WTC11 (cell line): ENCODE results near the gene FNDC5. TPM values are rescaled to one million over a fixed set of nuclear protein-coding genes. Genes with fewer than 3 reads are reported as not detected.

Experiments
- ATAC-seq: fragments of 200-7000 bp; cut with Tn5 transposase; 2 replicates; pipeline ENCODE4 v1.10.0; 2021; ENCODE audit warnings: mild to moderate bottlenecking, moderate library complexity
- CTCF ChIA-PET: fragments of 300-600 bp; sonication (Branson Sonifier 250); formaldehyde crosslinking; loops from one replicate; lab custom pipeline; 2021; ENCODE audit warnings: antibody characterized with exemption; lab: Charles Lee
- POLR2A ChIA-PET: fragments of 350-600 bp; sonication (Branson Sonifier 250); formaldehyde crosslinking; loops from one replicate; lab custom pipeline; 2021; ENCODE audit warnings: antibody characterized with exemption; lab: Charles Lee
- DNase-seq: peaks from one replicate; pipeline ENCODE4 v3.0.0; 2021; ENCODE audit warnings: low spot score
- H3K27ac Mint-ChIP-seq: 2 replicates; pipeline ENCODE4 v1.8.0; 2021; ENCODE audit warnings: mixed read lengths
- H3K27me3 Mint-ChIP-seq: 2 replicates; pipeline ENCODE4 v1.8.0; 2021; ENCODE audit warnings: low read depth, mild to moderate bottlenecking, moderate library complexity, mixed read lengths
- H3K36me3 Mint-ChIP-seq: 2 replicates; pipeline ENCODE4 v1.8.0; 2021; ENCODE audit warnings: mixed read lengths
- H3K4me1 Mint-ChIP-seq: 2 replicates; pipeline ENCODE4 v1.8.0; 2022; ENCODE audit warnings: mixed read lengths
- H3K4me3 Mint-ChIP-seq: 2 replicates; pipeline ENCODE4 v1.8.0; 2021; ENCODE audit warnings: mild to moderate bottlenecking, moderate library complexity, mixed read lengths
- H3K9me3 Mint-ChIP-seq: 2 replicates; pipeline ENCODE4 v1.8.0; 2021; ENCODE audit warnings: mixed read lengths
- ARID4B ChIP-seq: sonication (generic); formaldehyde crosslinking; IDR thresholded peaks from 2 replicates; pipeline ENCODE4 v1.8.0; 2023; ENCODE audit warnings: missing genetic modification reagents, mild to moderate bottlenecking, borderline replicate concordance
- ATF1 ChIP-seq: sonication (generic); formaldehyde crosslinking; IDR thresholded peaks from 2 replicates; pipeline ENCODE4 v1.8.1; 2023; ENCODE audit warnings: mild to moderate bottlenecking, moderate library complexity, missing genetic modification reagents
- CDX4 ChIP-seq: fragments of 250-450 bp; sonication (Bioruptor Pico); IDR thresholded peaks from 2 replicates; pipeline ENCODE4 v1.9.0; 2021; ENCODE audit warnings: moderate library complexity, mild to moderate bottlenecking, inconsistent platforms, borderline replicate concordance
- ELF4 ChIP-seq: sonication (generic); formaldehyde crosslinking; IDR thresholded peaks from 2 replicates; pipeline ENCODE4 v1.8.1; 2022; ENCODE audit warnings: low read depth, mild to moderate bottlenecking, moderate library complexity, missing genetic modification reagents
- MYBL2 ChIP-seq: sonication (generic); formaldehyde crosslinking; IDR thresholded peaks from 2 replicates; pipeline ENCODE4 v1.8.1; 2023; ENCODE audit warnings: mild to moderate bottlenecking, moderate library complexity, missing genetic modification reagents
- NFATC4 ChIP-seq: fragments of 250-450 bp; sonication (Bioruptor Pico); IDR thresholded peaks from 2 replicates; pipeline ENCODE4 v1.9.0; 2021; ENCODE audit warnings: mild to moderate bottlenecking
- RORB ChIP-seq: fragments of 250-450 bp; sonication (Bioruptor Pico); IDR thresholded peaks from 2 replicates; pipeline ENCODE4 v1.9.0; 2021; ENCODE audit warnings: mild to moderate bottlenecking
- USF1 ChIP-seq: sonication (generic); formaldehyde crosslinking; IDR thresholded peaks from 2 replicates; pipeline ENCODE4 v1.8.0; 2022; ENCODE audit warnings: mild to moderate bottlenecking, missing genetic modification reagents
- ZNF416 ChIP-seq: fragments of 250-450 bp; sonication (Bioruptor Pico); IDR thresholded peaks from 2 replicates; pipeline ENCODE4 v1.9.0; 2021; ENCODE audit warnings: mild to moderate bottlenecking, inconsistent platforms
- total RNA-seq: library from RNA; stranded (reverse); gene quantifications from 3 replicates; pipeline ENCODE4 v1.2.3, GENCODE V29; 2021
- TF ChIP-seq, protein P1 (sequence below): sonication (generic); formaldehyde crosslinking; conservative IDR thresholded peaks from 2 replicates; pipeline ENCODE4 v1.8.1; 2023; ENCODE audit warnings: mild to moderate bottlenecking, low read depth, missing genetic modification reagents, moderate library complexity
- TF ChIP-seq, protein P2 (sequence below): fragments of 250-450 bp; sonication (Bioruptor Pico); IDR thresholded peaks from 2 replicates; pipeline ENCODE4 v1.9.0; 2021; ENCODE audit warnings: mild to moderate bottlenecking
- TF ChIP-seq, protein P3 (sequence below): sonication (generic); formaldehyde crosslinking; IDR thresholded peaks from 2 replicates; pipeline ENCODE4 v1.8.1; 2023; ENCODE audit warnings: mild to moderate bottlenecking, missing genetic modification reagents

The FNDC5 gene
- total RNA-seq, 1 experiment from 2014 or later: 1.2 TPM

- TF ChIP-seq CDX4 (CRISPR knock-in tag) (no peak), ARID4B (CRISPR knock-in tag) (no peak)
Measured at GRCh38 chr1:32891241-32891570, 20.5 kb upstream of the FNDC5 start (continued).

DNA sequence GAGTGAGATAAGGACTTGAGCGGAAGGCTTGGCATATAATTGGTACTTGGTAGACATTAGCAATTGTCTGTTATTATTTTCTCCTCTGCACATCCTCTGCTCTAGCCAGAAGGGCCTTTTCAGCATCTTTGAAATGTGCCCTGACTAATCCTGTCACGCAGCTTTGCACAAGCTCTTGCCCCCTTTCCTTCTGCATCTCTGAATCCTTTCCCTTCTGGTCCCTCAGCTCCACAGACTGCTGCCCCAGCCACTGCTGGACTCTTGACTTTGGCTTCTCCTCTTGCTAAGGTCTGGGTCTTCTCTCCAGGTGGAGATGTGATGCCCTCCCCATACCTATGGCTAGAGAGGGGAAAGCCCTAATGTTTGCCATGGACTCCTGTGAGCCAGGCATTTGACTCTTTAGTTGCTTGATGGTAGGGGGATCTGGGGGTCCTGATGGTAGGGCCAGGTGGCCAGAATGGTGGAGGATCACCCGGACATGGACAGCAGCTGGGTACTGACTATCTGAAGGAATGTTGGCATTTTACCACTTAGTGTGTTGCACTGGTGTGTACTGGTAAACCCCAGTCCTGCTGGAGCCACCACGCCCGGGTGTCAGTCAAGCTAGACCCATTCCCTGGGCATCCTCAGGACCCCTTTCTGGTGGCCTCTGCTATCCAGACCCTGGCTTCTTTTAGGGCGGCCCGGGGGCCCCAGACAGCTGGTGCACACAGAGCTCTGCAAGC is 20.0 kb upstream of the FNDC5 start:
- Mint-ChIP-seq H3K27me3 (peaks cover 65% of the 10 kb centered on the region), H3K36me3 (no peaks in the 10 kb centered on the region), H3K4me3 (no peak overlapping the region), H3K4me1 (peaks cover 13% of the 10 kb centered on the region), H3K9me3 (peaks cover 7% of the 10 kb centered on the region), H3K27ac (no peak overlapping the region)
- TF ChIP-seq, protein P1, sequence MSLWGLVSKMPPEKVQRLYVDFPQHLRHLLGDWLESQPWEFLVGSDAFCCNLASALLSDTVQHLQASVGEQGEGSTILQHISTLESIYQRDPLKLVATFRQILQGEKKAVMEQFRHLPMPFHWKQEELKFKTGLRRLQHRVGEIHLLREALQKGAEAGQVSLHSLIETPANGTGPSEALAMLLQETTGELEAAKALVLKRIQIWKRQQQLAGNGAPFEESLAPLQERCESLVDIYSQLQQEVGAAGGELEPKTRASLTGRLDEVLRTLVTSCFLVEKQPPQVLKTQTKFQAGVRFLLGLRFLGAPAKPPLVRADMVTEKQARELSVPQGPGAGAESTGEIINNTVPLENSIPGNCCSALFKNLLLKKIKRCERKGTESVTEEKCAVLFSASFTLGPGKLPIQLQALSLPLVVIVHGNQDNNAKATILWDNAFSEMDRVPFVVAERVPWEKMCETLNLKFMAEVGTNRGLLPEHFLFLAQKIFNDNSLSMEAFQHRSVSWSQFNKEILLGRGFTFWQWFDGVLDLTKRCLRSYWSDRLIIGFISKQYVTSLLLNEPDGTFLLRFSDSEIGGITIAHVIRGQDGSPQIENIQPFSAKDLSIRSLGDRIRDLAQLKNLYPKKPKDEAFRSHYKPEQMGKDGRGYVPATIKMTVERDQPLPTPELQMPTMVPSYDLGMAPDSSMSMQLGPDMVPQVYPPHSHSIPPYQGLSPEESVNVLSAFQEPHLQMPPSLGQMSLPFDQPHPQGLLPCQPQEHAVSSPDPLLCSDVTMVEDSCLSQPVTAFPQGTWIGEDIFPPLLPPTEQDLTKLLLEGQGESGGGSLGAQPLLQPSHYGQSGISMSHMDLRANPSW: no peak
- no peak for TF ChIP-seq USF1
- TF ChIP-seq ELF4 (CRISPR knock-in tag): no peak
- TF ChIP-seq, protein P2, sequence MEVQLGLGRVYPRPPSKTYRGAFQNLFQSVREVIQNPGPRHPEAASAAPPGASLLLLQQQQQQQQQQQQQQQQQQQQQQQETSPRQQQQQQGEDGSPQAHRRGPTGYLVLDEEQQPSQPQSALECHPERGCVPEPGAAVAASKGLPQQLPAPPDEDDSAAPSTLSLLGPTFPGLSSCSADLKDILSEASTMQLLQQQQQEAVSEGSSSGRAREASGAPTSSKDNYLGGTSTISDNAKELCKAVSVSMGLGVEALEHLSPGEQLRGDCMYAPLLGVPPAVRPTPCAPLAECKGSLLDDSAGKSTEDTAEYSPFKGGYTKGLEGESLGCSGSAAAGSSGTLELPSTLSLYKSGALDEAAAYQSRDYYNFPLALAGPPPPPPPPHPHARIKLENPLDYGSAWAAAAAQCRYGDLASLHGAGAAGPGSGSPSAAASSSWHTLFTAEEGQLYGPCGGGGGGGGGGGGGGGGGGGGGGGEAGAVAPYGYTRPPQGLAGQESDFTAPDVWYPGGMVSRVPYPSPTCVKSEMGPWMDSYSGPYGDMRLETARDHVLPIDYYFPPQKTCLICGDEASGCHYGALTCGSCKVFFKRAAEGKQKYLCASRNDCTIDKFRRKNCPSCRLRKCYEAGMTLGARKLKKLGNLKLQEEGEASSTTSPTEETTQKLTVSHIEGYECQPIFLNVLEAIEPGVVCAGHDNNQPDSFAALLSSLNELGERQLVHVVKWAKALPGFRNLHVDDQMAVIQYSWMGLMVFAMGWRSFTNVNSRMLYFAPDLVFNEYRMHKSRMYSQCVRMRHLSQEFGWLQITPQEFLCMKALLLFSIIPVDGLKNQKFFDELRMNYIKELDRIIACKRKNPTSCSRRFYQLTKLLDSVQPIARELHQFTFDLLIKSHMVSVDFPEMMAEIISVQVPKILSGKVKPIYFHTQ (CRISPR knock-in tag): no peak
- no peak for TF ChIP-seq ZNF416 (CRISPR knock-in tag)
- TF ChIP-seq ATF1 (CRISPR knock-in tag): no peak
- DNase-seq (no peak), ATAC-seq (no peak)
- ChIA-PET POLR2A (no interaction called here), CTCF (interaction anchor here (0.8 to 7.4 kb wide), 3 partner anchors 10 to 18 kb away, joined by 3 to 80 read pairs (median 4); no protein-coding TSS in a partner anchor)

DNA sequence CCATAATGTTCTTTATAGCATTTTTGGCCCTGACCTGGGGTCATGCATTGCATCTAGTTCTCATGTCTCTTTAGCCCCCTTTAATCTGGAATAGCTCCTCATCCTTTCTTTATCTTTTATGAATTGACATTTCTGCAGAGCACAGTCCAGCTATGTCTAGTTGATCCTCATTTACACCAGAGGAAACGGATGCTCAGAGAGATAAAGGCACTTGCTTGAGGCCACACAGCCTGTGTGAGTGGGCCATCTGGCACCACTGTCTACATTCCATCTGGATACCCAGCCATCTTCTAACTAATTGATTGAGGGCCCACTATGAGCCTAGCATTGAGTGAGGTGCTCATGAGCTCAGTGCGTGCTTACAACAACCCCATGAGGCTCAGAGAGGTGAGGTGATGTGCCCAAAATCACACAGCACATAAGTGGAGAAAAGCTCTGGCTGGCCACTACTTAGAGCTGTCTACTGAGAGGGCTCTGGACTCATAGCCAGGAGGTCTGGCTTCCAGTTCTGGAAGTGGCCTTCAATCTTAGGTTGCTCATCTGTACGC is 19.1 kb upstream of the FNDC5 start:
- Mint-ChIP-seq H3K36me3 (no peaks in the 10 kb centered on the region), H3K27ac (no peak overlapping the region), H3K27me3 (peaks cover 73% of the 10 kb centered on the region), H3K9me3 (peaks cover 7% of the 10 kb centered on the region), H3K4me3 (no peak overlapping the region), H3K4me1 (peaks cover 18% of the 10 kb centered on the region)
- ATAC-seq (no peak), DNase-seq (no peak)
- POLR2A ChIA-PET: no interaction called here
- TF ChIP-seq MYBL2 (CRISPR knock-in tag): no peak
- no peak for TF ChIP-seq USF1
- TF ChIP-seq, protein P3, sequence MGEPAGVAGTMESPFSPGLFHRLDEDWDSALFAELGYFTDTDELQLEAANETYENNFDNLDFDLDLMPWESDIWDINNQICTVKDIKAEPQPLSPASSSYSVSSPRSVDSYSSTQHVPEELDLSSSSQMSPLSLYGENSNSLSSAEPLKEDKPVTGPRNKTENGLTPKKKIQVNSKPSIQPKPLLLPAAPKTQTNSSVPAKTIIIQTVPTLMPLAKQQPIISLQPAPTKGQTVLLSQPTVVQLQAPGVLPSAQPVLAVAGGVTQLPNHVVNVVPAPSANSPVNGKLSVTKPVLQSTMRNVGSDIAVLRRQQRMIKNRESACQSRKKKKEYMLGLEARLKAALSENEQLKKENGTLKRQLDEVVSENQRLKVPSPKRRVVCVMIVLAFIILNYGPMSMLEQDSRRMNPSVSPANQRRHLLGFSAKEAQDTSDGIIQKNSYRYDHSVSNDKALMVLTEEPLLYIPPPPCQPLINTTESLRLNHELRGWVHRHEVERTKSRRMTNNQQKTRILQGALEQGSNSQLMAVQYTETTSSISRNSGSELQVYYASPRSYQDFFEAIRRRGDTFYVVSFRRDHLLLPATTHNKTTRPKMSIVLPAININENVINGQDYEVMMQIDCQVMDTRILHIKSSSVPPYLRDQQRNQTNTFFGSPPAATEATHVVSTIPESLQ (CRISPR knock-in tag): no peak
- no peak for TF ChIP-seq NFATC4
- no peak for TF ChIP-seq RORB
- CTCF ChIA-PET: interaction anchor here (0.8 to 7.4 kb wide), 4 partner anchors 9 to 197 kb away, joined by 3 to 80 read pairs (median 4); no protein-coding TSS in a partner anchor
